GM12892 (cell line): ENCODE data around the gene SHC3.

Source experiments
- POLR2A ChIP-seq: IDR thresholded peaks from 2 replicates; pipeline ENCODE4 v1.6.1; 2011; ENCODE audit warnings: low read depth, low read length, control low read depth
- POLR2AphosphoS5 ChIP-seq: IDR thresholded peaks from 2 replicates; pipeline ENCODE4 v1.6.1; 2011; ENCODE audit warnings: low read depth, low read length, control low read depth
- TAF1 ChIP-seq: IDR thresholded peaks from 2 replicates; pipeline ENCODE4 v1.6.1; 2011; ENCODE audit warnings: low read depth, mild to moderate bottlenecking, control low read depth, low read length, borderline replicate concordance

DNA sequence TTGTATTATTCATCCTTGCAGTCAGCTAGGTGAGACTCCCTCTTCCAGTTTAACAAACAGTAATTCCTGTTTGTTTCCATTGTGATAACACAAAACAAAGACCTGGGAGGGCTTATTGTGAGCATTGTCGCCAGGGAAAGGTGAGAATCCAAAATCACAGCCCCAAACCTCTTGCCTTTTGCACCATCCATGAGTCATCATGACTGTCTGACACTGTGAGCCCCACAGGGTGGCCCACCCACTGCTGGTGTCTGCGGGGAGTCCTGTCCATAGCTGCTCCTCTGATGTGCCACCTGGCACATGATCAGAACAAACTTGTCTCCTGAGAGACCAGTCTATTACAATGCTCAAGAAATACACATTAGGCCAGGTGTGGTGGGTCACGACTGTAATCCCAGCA lies 221.1 kb downstream of the SHC3 start:
- no peak for TF ChIP-seq POLR2A
- no peak for TF ChIP-seq TAF1
- TF ChIP-seq POLR2AphosphoS5 = no peak
